ENCODE measurements around the gene CYFIP2.

CYFIP2 gene

GRCh38 chr5:157384971-157385709 lies 119.2 kb downstream of the CYFIP2 start:
- no peak for DNase-seq (ENCODE audit: low read depth in 1 of 2, low spot score in 1 of 2)
- Histone ChIP-seq H3K27me3 (ENCODE audit: insufficient read depth, poor library complexity, severe bottlenecking) (no peaks in the 10 kb centered on the region), H3K27ac (replicated peaks) (no peak overlapping the region), H3K4me3 (replicated peaks; ENCODE audit: insufficient read depth, low read length) (no peak overlapping the region)
- no peak for TF ChIP-seq CTCF (IDR thresholded peaks at IDR 0.05; ENCODE audit: insufficient read depth, low read length)
- no peak for TF ChIP-seq SPI1 (IDR thresholded peaks at IDR 0.05; ENCODE audit: borderline replicate concordance, low read depth)
- no peak for TF ChIP-seq REST (IDR thresholded peaks at IDR 0.05; ENCODE audit: insufficient replicate concordance, low read depth)
- TF ChIP-seq POLR2AphosphoS5 (IDR thresholded peaks at IDR 0.05; ENCODE audit: low read depth): no peak
- no peak for TF ChIP-seq GABPA (IDR thresholded peaks at IDR 0.05; ENCODE audit: low read depth)

- Histone ChIP-seq H3K4me3 (replicated peaks; ENCODE audit: insufficient read depth, low read length) (no peak overlapping the region), H3K27me3 (ENCODE audit: insufficient read depth, poor library complexity, severe bottlenecking) (no peaks in the 10 kb centered on the region), H3K27ac (replicated peaks) (no peak overlapping the region)
- TF ChIP-seq SPI1 (IDR thresholded peaks at IDR 0.05; ENCODE audit: borderline replicate concordance, low read depth) (no peak), CTCF (IDR thresholded peaks at IDR 0.05; ENCODE audit: insufficient read depth, low read length) (no peak), POLR2AphosphoS5 (IDR thresholded peaks at IDR 0.05; ENCODE audit: low read depth) (no peak), REST (IDR thresholded peaks at IDR 0.05; ENCODE audit: insufficient replicate concordance, low read depth) (no peak), GABPA (IDR thresholded peaks at IDR 0.05; ENCODE audit: low read depth) (no peak)
- no peak for DNase-seq (ENCODE audit: low read depth in 1 of 2, low spot score in 1 of 2)
These were observed 121.2 kb downstream of the CYFIP2 start for GRCh38 chr5:157387041-157387563.

- Histone ChIP-seq H3K4me3 (replicated peaks; ENCODE audit: insufficient read depth, low read length) (no peak overlapping the region), H3K27ac (replicated peaks) (no peak overlapping the region), H3K27me3 (ENCODE audit: insufficient read depth, poor library complexity, severe bottlenecking) (no peaks in the 10 kb centered on the region)
- DNase-seq (ENCODE audit: low read depth in 1 of 2, low spot score in 1 of 2): no peak
- TF ChIP-seq SPI1 (IDR thresholded peaks at IDR 0.05; ENCODE audit: borderline replicate concordance, low read depth) (no peak), CTCF (IDR thresholded peaks at IDR 0.05; ENCODE audit: insufficient read depth, low read length) (no peak), REST (IDR thresholded peaks at IDR 0.05; ENCODE audit: insufficient replicate concordance, low read depth) (no peak), POLR2AphosphoS5 (IDR thresholded peaks at IDR 0.05; ENCODE audit: low read depth) (no peak), GABPA (IDR thresholded peaks at IDR 0.05; ENCODE audit: low read depth) (no peak)
These were observed 121.8 kb downstream of the CYFIP2 start for GRCh38 chr5:157387683-157388093.

All from HL-60 (cell line).